ENCODE results near the gene TBX19. TPM values are rescaled to one million over a fixed set of nuclear protein-coding genes. Genes with fewer than 3 reads are reported as not detected.
A peak's percentile ranks its signal among the peaks of the same experiment; 100 is the strongest.

TBX19 gene
- total RNA-seq, 2 donors from 2014 or later: 1.8 to 6.1 TPM

GRCh38 chr1:168261390-168261789, 19.3 kb upstream of the TBX19 start:
- H3K27me3 Mint-ChIP-seq: no peaks in the 10 kb centered on the region
- peaks cover 8% of the 10 kb centered on the region for H3K4me1 Mint-ChIP-seq
- no peak overlapping the region for H3K27ac Mint-ChIP-seq
- no peak for ATAC-seq (replicated peaks)
- H3K9me3 Mint-ChIP-seq: no peaks in the 10 kb centered on the region
- no peak overlapping the region for H3K4me3 Mint-ChIP-seq
- H3K36me3 Mint-ChIP-seq (ENCODE audit: low read depth): peaks cover 55% of the 10 kb centered on the region

- Mint-ChIP-seq H3K4me3 (no peak overlapping the region), H3K36me3 (ENCODE audit: low read depth) (peaks cover 38% of the 10 kb centered on the region), H3K4me1 (peaks cover 8% of the 10 kb centered on the region), H3K27ac (no peak overlapping the region), H3K27me3 (no peaks in the 10 kb centered on the region), H3K9me3 (no peaks in the 10 kb centered on the region)
- ATAC-seq (replicated peaks): no peak
Observed at GRCh38 chr1:168263130-168263529, 17.5 kb upstream of the TBX19 start.

GRCh38 chr1:168264296-168264695, 16.4 kb upstream of the TBX19 start:
- peaks cover 8% of the 10 kb centered on the region for H3K4me1 Mint-ChIP-seq
- no peaks in the 10 kb centered on the region for H3K27me3 Mint-ChIP-seq
- H3K9me3 Mint-ChIP-seq: no peaks in the 10 kb centered on the region
- ATAC-seq (replicated peaks): no peak
- no peak overlapping the region for H3K4me3 Mint-ChIP-seq
- peaks cover 31% of the 10 kb centered on the region for H3K36me3 Mint-ChIP-seq (ENCODE audit: low read depth)
- no peak overlapping the region for H3K27ac Mint-ChIP-seq

GRCh38 chr1:168265596-168265995, 15.1 kb upstream of the TBX19 start:
- no peak for ATAC-seq (replicated peaks)
- Mint-ChIP-seq H3K36me3 (ENCODE audit: low read depth) (peaks cover 27% of the 10 kb centered on the region), H3K27me3 (no peaks in the 10 kb centered on the region), H3K27ac (no peak overlapping the region), H3K4me1 (peaks cover 8% of the 10 kb centered on the region), H3K9me3 (no peaks in the 10 kb centered on the region), H3K4me3 (no peak overlapping the region)

- no peak overlapping the region for H3K4me3 Mint-ChIP-seq
- H3K27me3 Mint-ChIP-seq: no peaks in the 10 kb centered on the region
Observed at GRCh38 chr1:168266644-168267186, 14.0 kb upstream of the TBX19 start.

GRCh38 chr1:168271636-168272035, 9.0 kb upstream of the TBX19 start:
- no peaks in the 10 kb centered on the region for H3K36me3 Mint-ChIP-seq (ENCODE audit: low read depth)
- no peak overlapping the region for H3K4me3 Mint-ChIP-seq
- no peaks in the 10 kb centered on the region for H3K4me1 Mint-ChIP-seq
- ATAC-seq (replicated peaks): no peak
- no peaks in the 10 kb centered on the region for H3K27me3 Mint-ChIP-seq
- no peaks in the 10 kb centered on the region for H3K9me3 Mint-ChIP-seq
- no peak overlapping the region for H3K27ac Mint-ChIP-seq

More at GRCh38 chr1:168266644-168267186, 14.0 kb upstream of the TBX19 start:
- no peaks in the 10 kb centered on the region for H3K9me3 Mint-ChIP-seq
- H3K4me1 Mint-ChIP-seq: no peaks in the 10 kb centered on the region
- no peak overlapping the region for H3K27ac Mint-ChIP-seq
- H3K36me3 Mint-ChIP-seq (ENCODE audit: low read depth): peaks cover 19% of the 10 kb centered on the region
- no peak for ATAC-seq (replicated peaks)

GRCh38 chr1:168273575-168273974, 7.1 kb upstream of the TBX19 start:
- Mint-ChIP-seq H3K36me3 (ENCODE audit: low read depth) (no peaks in the 10 kb centered on the region), H3K27me3 (no peaks in the 10 kb centered on the region), H3K4me3 (no peak overlapping the region), H3K9me3 (no peaks in the 10 kb centered on the region), H3K27ac (no peak overlapping the region), H3K4me1 (peaks cover 1% of the 10 kb centered on the region)
- no peak for ATAC-seq (replicated peaks)

GRCh38 chr1:168279253-168279652, 1.4 kb upstream of the TBX19 start:
- Mint-ChIP-seq H3K4me3 (no peak overlapping the region), H3K27me3 (no peaks in the 10 kb centered on the region), H3K36me3 (ENCODE audit: low read depth) (no peaks in the 10 kb centered on the region), H3K9me3 (no peaks in the 10 kb centered on the region), H3K4me1 (peaks cover 13% of the 10 kb centered on the region), H3K27ac (no peak overlapping the region)
- no peak for ATAC-seq (replicated peaks)

GRCh38 chr1:168281603-168282325, 1.1 kb downstream of the TBX19 start:
- no peaks in the 10 kb centered on the region for H3K9me3 Mint-ChIP-seq
- H3K36me3 Mint-ChIP-seq (ENCODE audit: low read depth): no peaks in the 10 kb centered on the region
- no peak overlapping the region for H3K27ac Mint-ChIP-seq
- H3K4me1 Mint-ChIP-seq: peaks cover 29% of the 10 kb centered on the region
- no peak for ATAC-seq (replicated peaks)
- H3K4me3 Mint-ChIP-seq: no peak overlapping the region
- H3K27me3 Mint-ChIP-seq: no peaks in the 10 kb centered on the region

GRCh38 chr1:168285521-168285790, 4.8 kb downstream of the TBX19 start:
- no peak overlapping the region for H3K27ac Mint-ChIP-seq
- H3K4me1 Mint-ChIP-seq: peaks cover 25% of the 10 kb centered on the region
- ATAC-seq (replicated peaks): no peak
- no peaks in the 10 kb centered on the region for H3K9me3 Mint-ChIP-seq
- no peaks in the 10 kb centered on the region for H3K27me3 Mint-ChIP-seq
- H3K4me3 Mint-ChIP-seq: no peak overlapping the region
- no peaks in the 10 kb centered on the region for H3K36me3 Mint-ChIP-seq (ENCODE audit: low read depth)

GRCh38 chr1:168285971-168286927, 5.6 kb downstream of the TBX19 start:
- Mint-ChIP-seq H3K4me1 (peaks cover 25% of the 10 kb centered on the region), H3K4me3 (no peak overlapping the region), H3K27ac (no peak overlapping the region), H3K36me3 (ENCODE audit: low read depth) (no peaks in the 10 kb centered on the region), H3K27me3 (no peaks in the 10 kb centered on the region), H3K9me3 (no peaks in the 10 kb centered on the region)
- ATAC-seq (replicated peaks): no peak

- Mint-ChIP-seq H3K9me3 (no peaks in the 10 kb centered on the region), H3K27me3 (no peaks in the 10 kb centered on the region), H3K4me1 (peaks cover 25% of the 10 kb centered on the region), H3K4me3 (no peak overlapping the region), H3K27ac (no peak overlapping the region), H3K36me3 (ENCODE audit: low read depth) (no peaks in the 10 kb centered on the region)
- ATAC-seq (replicated peaks): peak; percentile 79
Observed at GRCh38 chr1:168287237-168287664, 6.6 kb downstream of the TBX19 start.

- H3K4me3 Mint-ChIP-seq: no peak overlapping the region
- peaks cover 23% of the 10 kb centered on the region for H3K4me1 Mint-ChIP-seq
- no peak for ATAC-seq (replicated peaks)
- H3K27me3 Mint-ChIP-seq: no peaks in the 10 kb centered on the region
- no peaks in the 10 kb centered on the region for H3K36me3 Mint-ChIP-seq (ENCODE audit: low read depth)
- no peak overlapping the region for H3K27ac Mint-ChIP-seq
- H3K9me3 Mint-ChIP-seq: no peaks in the 10 kb centered on the region
Observed at GRCh38 chr1:168288311-168289052, 7.8 kb downstream of the TBX19 start.

- Mint-ChIP-seq H3K36me3 (ENCODE audit: low read depth) (no peaks in the 10 kb centered on the region), H3K27me3 (no peaks in the 10 kb centered on the region), H3K4me1 (peaks cover 7% of the 10 kb centered on the region), H3K4me3 (no peak overlapping the region), H3K27ac (no peak overlapping the region), H3K9me3 (no peaks in the 10 kb centered on the region)
- ATAC-seq (replicated peaks): no peak
Observed at GRCh38 chr1:168291222-168291837, 10.7 kb downstream of the TBX19 start.
